Measurements from ENCODE around the gene OR6C2. TPM values are rescaled to one million over a fixed set of nuclear protein-coding genes. Genes with fewer than 3 reads are reported as not detected.
"Not testable (repeated sequence)": the region's sequence is repeated elsewhere in the genome, so short reads cannot be mapped to it uniquely, and the experiment has no call there.

OR6C2 gene
- polyA plus RNA-seq, 1 experiment: not detected

GRCh38 chr12:55470088-55470829 is 26.4 kb downstream of the OR6C2 start, which contains the start of gene OR6C70:
OR6C70 (minus strand) TSS chr12:55470138; CDS start chr12:55470138, 0 bp downstream.
- TF ChIP-seq CTCF (IDR thresholded peaks at IDR 0.05; ENCODE audit: low read depth, low read length): no peak
- Histone ChIP-seq H3K27ac (ENCODE audit: low read depth, low read length) (no peak within 1 kb of the TSS), H3K9me3 (ENCODE audit: control insufficient read depth, insufficient read depth, low read length) (no peaks in the 10 kb centered on the region), H3K27me3 (ENCODE audit: control insufficient read depth, insufficient read depth, low read length) (no peaks in the 10 kb centered on the region), H3K4me3 (ENCODE audit: low read depth, low read length) (no peak within 1 kb of the TSS)
- ChIA-PET CTCF (no interaction called here), POLR2A (no interaction called here)
- no peak for DNase-seq (ENCODE audit: low read depth, low spot score)

DNA sequence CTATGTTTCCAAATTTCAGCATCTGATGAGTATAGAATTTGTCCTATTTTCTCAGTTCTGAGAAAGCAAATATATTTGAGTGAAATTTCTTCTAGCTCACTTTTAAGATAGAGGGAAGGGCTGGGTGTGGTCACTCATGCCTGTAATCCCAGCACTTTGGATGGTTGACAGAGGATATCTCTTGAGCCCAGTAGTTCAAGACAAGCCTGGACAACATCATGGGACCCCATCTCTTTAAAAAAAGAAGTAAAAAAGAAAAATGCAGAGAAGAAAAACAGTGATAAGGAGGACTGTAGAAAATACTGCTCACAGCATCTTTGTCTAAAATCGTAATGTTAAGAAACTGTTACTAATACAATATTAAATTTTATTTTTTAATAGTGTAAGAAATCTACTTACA is 28.4 kb downstream of the OR6C2 start:
- Histone ChIP-seq H3K27ac (ENCODE audit: low read depth, low read length) (no peak overlapping the region), H3K27me3 (ENCODE audit: control insufficient read depth, insufficient read depth, low read length) (no peaks in the 10 kb centered on the region), H3K4me3 (ENCODE audit: low read depth, low read length) (no peak overlapping the region), H3K9me3 (ENCODE audit: control insufficient read depth, insufficient read depth, low read length) (no peaks in the 10 kb centered on the region)
- no peak for TF ChIP-seq CTCF (IDR thresholded peaks at IDR 0.05; ENCODE audit: low read depth, low read length)
- POLR2A ChIA-PET: no interaction called here
- CTCF ChIA-PET: no interaction called here
- no peak for DNase-seq (ENCODE audit: low read depth, low spot score)

- H3K27me3 ChIP-seq (ENCODE audit: control insufficient read depth, insufficient read depth, low read length); POLR2A ChIA-PET; H3K9me3 ChIP-seq (ENCODE audit: control insufficient read depth, insufficient read depth, low read length); DNase-seq (ENCODE audit: low read depth, low spot score); H3K4me3 ChIP-seq (ENCODE audit: low read depth, low read length); CTCF ChIA-PET; H3K27ac ChIP-seq (ENCODE audit: low read depth, low read length): not testable (repeated sequence)
Measured at GRCh38 chr12:55479136-55479535, 35.3 kb downstream of the OR6C2 start.

- H3K27me3 ChIP-seq (ENCODE audit: control insufficient read depth, insufficient read depth, low read length); DNase-seq (ENCODE audit: low read depth, low spot score); H3K4me3 ChIP-seq (ENCODE audit: low read depth, low read length); H3K27ac ChIP-seq (ENCODE audit: low read depth, low read length); H3K9me3 ChIP-seq (ENCODE audit: control insufficient read depth, insufficient read depth, low read length); POLR2A ChIA-PET; CTCF ChIA-PET: not testable (repeated sequence)
Measured at GRCh38 chr12:55484284-55484683, 40.4 kb downstream of the OR6C2 start.

DNA sequence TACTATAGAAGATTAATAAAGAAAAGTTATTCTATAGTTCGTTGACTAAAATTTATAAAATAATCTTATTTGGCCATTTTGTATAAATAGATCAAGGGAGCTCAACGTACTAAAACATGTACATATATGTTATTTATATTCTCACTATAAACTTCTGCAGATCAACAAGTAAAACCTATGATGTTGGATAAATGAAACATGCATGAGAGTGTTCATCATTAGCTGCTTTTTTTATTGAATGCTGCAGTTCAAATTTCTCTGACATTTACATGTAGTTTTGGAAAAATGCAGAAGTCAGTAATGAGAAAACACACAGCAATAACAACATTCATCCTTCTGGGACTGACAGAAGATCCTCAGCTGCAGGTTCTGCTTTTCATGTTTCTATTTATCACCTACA is 48.2 kb downstream of the OR6C2 start, which contains the start of gene OR6C68:
OR6C68 (plus strand) TSS at position 301 of the 400 bp plus-strand sequence; CDS start at position 301, 0 bp downstream.
- ChIA-PET CTCF (no interaction called here), POLR2A (no interaction called here)
- H3K9me3 ChIP-seq (ENCODE audit: control insufficient read depth, insufficient read depth, low read length): no peaks in the 10 kb centered on the region
- H3K27me3 ChIP-seq (ENCODE audit: control insufficient read depth, insufficient read depth, low read length): no peaks in the 10 kb centered on the region
- no peak for TF ChIP-seq CTCF (IDR thresholded peaks at IDR 0.05; ENCODE audit: low read depth, low read length)
- H3K27ac ChIP-seq (ENCODE audit: low read depth, low read length): no peak within 1 kb of the TSS
- H3K4me3 ChIP-seq (ENCODE audit: low read depth, low read length): no peak within 1 kb of the TSS
- no peak for DNase-seq (ENCODE audit: low read depth, low spot score)

DNA sequence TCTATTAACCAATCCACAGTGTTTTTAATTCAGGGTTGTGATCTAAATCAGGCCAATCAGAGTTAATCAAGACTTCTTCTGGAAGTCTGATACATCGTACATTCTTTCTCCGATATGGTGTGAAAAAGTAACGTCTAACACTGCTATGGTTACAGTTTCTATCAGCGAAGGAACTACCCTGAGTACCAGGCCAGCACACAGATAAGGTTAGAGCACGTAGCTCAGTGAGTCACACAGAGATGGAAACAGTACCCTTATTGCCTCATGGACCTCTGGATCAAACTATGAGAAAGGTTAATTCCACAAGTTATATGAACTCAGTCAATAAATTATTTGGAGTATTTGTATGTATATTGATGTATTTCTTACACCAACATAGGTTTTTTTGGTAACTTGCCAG is 51.6 kb downstream of the OR6C2 start:
- ChIA-PET POLR2A (no interaction called here), CTCF (no interaction called here)
- no peaks in the 10 kb centered on the region for H3K9me3 ChIP-seq (ENCODE audit: control insufficient read depth, insufficient read depth, low read length)
- no peak overlapping the region for H3K27ac ChIP-seq (ENCODE audit: low read depth, low read length)
- no peak for TF ChIP-seq CTCF (IDR thresholded peaks at IDR 0.05; ENCODE audit: low read depth, low read length)
- no peaks in the 10 kb centered on the region for H3K27me3 ChIP-seq (ENCODE audit: control insufficient read depth, insufficient read depth, low read length)
- H3K4me3 ChIP-seq (ENCODE audit: low read depth, low read length): no peak overlapping the region
- no peak for DNase-seq (ENCODE audit: low read depth, low spot score)

All from AG04450 (cell line).